SIG-M5 treated with dmso at 0.1 percent for 504 hours (cell line): Measurements from ENCODE around the gene ACAT2.
A peak's percentile ranks its signal among the peaks of the same experiment; 100 is the strongest.
"Not testable (repeated sequence)": the region's sequence is repeated elsewhere in the genome, so short reads cannot be mapped to it uniquely, and the experiment has no call there.

Experiments
- DNase-seq: peaks from one replicate; lab custom pipeline; 2025; ENCODE audit not compliant: unreplicated experiment; lab: John Stamatoyannopoulos, UW

The ACAT2 gene

DNA sequence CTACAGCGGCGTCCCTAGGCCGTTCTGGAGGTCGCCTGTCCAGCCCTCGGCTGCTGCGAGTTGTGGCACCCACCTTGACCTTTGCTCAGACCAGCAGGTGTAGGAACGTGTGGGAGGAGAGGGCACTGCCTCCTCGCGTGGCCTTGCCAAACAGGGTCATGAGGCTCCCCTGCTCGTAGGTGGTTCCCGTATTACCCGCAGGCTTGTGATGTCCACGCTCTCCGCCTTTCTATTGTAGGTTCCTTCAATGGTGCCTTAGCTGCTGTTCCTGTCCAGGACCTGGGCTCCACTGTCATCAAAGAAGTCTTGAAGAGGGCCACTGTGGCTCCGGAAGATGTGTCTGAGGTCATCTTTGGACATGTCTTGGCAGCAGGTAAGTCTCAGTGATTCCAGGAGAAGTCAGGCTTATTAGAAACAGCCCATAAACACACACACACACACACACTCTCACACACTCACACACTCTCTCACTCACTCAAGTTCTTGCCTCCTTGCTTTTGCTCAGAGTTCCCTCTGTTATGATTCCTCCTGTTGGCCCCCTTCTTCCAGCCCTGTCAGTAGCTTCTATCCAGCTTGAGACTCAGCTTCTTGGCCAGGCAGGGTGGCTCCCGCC, 942 bp downstream of the ACAT2 start:
- no peak for DNase-seq

DNA sequence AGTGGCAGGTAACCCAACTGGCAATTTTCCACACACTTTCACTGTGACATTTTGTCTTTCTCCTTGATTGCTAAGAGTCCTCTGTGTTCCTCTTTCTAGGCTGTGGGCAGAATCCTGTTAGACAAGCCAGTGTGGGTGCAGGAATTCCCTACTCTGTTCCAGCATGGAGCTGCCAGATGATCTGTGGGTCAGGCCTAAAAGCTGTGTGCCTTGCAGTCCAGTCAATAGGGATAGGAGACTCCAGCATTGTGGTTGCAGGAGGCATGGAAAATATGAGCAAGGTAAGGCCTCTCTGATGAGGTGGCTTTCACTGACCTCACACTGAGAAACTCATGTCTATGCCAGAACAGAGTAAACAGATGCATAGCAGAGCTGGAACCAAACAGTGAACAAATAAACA, 5.1 kb downstream of the ACAT2 start:
- no peak for DNase-seq

DNA sequence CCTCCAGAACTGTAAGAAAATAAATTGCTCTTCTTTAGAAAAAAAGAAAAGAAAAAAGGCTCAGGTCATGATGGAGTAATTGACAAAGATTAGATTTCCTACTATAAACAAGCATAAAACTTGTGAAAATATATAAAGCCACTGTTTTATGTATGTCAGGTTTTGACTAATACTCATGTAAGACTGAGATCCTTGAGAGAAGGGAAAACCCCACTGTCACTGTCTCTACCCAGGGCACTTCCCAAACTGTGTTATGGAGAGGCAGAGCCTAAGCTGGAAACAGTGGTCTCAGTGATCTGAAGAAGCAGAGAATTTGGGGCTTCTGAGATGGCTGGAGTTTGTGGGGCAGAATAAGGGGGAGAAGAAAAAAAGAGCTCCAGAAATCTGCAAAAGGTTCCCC, 7.6 kb downstream of the ACAT2 start:
- no peak for DNase-seq

DNA sequence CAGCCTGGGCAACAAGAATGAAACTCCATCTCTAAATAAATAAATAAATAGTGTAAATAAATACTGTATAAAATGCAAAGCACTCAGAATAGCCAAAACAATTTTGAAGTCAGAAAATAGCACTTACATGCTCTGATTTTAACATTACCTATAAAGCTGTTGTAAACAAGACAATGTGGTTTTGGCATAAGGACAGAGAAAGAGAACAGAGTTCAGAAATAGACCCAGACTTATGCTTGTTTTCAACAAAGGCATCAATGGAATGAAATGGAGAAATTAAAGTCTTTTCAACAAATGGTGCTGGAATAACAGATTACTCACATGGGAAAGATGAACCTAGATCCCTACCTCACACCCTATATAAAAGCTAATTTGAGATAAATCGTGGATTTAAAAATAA, 10.4 kb downstream of the ACAT2 start:
- no peak for DNase-seq

DNA sequence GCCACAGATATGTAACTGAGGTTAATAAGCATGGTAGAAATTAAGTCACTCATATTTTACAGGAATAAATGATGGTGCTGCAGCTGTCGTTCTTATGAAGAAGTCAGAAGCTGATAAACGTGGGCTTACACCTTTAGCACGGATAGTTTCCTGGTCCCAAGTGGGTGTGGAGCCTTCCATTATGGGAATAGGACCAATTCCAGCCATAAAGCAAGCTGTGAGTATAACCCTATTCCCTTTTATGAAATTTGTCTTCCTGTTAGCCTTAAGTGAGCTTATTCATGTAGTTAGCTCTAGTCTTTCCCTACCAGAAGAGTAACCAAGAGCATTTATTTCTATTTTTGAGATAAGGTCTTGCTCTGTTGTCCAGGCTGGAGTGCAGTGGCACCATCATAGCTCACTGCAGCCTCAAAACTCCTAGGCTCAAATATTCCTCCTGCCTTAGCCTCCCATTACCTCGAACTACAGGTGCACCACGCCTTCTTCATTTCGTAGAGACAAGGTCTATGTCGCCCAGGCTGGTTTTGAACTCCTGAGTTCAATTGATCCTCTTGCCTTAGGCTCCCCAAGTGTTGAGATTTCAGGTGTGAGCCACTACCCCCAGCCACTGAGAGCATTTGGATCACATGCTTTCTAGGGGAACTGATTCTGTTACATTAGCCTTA, 15.5 kb downstream of the ACAT2 start:
- DNase-seq = no peak

DNA sequence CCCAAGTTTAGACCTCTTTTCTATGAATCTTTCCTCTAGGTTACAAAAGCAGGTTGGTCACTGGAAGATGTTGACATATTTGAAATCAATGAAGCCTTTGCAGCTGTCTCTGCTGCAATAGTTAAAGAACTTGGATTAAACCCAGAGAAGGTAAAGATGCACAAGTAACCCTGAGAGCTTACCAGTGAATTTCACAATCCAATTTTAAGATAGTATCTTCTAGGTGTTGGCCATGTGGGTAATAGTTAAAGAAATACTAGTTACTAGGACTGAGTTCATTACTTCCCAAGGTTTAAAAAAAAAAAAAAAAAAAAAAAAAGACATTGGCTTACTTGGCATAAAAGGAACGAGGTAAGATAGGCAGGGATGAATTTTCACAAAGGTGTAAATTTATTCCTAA, 16.3 kb downstream of the ACAT2 start:
- DNase-seq = no peak

DNA sequence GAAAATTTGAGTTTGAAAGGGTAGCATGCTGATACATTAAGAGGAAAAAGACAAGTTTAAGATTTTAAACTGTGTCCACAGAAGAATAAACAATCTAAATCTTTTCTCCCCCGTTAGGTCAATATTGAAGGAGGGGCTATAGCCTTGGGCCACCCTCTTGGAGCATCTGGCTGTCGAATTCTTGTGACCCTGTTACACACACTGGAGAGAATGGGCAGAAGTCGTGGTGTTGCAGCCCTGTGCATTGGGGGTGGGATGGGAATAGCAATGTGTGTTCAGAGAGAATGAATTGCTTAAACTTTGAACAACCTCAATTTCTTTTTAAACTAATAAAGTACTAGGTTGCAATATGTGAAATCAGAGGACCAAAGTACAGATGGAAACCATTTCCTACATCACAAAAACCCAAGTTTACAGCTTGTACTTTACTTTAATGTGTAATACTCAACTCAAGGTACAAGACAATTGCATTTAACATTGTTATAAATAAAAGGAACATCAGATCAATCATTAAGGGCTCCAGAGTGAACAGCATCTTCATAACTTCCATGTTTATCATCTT, 16.8 kb downstream of the ACAT2 start:
- no peak for DNase-seq

DNA sequence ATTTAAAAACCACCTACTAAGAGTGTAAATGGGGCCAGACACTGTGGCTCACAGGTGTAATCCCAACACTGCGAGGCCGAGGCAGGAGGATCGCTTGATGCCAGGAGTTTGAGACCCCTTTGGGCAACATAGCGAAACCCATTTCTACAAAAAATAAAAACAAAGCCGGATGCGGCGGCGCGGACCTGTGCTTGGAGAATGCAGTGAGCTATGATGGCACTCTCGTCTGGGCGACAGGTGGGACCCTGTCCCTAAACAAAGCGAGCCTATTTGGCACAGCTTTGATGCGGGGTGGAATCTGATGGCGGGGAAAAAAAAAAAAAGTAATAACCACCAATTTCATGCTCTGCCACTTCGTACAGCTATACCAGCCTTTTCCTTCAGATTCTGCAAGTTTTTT, 26.4 kb downstream of the ACAT2 start:
- DNase-seq = no peak

DNA sequence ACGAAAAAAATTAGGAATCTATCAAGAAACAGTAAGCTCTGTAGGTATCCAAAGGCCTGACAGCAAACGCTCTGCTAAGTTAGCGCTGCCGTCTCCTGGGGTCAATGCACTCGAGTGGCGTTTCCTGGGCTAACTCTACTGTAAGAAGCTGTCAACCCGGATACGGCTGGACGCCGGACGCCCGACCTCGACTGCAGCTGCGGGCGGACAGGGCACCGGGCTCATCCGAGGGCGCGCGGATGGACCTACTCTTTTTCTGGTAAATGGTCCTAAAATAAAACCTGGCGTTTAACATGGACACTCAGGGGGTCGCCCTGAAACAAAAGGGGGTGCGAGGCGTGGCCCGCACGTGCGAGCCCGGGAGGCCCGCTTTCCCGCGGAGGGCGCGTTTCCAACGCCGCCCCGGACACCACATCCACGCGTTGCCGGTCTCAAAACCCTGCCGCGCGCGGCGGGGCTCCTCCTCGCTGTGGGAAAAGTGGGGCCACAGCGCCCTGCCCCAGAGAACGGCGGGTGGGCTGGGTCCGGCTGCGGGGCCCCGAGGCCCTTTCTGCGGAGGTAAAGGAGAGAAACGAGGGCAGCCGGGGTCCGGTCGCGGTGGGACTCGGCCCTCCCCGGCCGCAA, 27.0 kb downstream of the ACAT2 start:
- no peak for DNase-seq

DNA sequence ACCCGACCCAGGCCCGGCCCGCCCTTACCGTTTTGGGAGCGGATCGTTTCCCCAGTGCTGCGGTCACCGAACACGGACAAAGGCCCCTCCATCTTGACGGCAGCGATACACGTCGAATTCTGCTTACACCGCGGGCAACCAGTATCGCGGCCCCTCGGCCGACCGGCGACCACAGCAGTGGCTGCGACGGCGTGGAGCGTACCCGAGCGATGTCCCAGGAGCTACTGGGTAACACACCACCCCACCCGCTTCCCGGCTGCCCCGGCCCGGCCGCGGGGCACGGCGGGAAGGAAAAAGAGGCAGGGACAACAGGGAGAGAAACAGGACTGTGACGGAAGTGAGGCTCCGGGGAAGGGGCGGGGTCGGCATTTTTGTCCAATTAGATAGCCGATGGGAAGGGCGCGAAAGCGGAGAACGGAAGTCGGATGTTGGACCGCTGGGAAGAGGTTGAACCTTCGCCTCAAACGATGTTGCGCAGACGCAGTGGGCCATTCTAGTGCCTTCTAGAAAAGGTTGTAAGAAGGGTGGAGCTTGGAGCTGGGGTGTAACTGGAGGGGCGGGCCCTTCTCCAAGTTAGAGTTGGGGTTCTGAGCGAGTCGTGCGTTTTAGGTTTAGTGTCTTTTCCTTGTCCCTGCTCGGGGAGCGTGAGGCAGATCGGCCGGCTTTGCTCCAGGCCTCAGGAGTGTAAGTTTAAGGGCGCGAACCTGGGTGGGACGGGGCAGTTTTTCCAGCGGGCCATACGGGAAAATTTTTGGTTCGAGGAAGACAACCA, 27.7 kb downstream of the ACAT2 start, which contains the start of gene TCP1:
Gene TCP1 (minus strand): TSS at position 226 of the 772 bp plus-strand sequence. CDS start 134 bp downstream, at position 92.
- peak; percentile 99 for DNase-seq

DNA sequence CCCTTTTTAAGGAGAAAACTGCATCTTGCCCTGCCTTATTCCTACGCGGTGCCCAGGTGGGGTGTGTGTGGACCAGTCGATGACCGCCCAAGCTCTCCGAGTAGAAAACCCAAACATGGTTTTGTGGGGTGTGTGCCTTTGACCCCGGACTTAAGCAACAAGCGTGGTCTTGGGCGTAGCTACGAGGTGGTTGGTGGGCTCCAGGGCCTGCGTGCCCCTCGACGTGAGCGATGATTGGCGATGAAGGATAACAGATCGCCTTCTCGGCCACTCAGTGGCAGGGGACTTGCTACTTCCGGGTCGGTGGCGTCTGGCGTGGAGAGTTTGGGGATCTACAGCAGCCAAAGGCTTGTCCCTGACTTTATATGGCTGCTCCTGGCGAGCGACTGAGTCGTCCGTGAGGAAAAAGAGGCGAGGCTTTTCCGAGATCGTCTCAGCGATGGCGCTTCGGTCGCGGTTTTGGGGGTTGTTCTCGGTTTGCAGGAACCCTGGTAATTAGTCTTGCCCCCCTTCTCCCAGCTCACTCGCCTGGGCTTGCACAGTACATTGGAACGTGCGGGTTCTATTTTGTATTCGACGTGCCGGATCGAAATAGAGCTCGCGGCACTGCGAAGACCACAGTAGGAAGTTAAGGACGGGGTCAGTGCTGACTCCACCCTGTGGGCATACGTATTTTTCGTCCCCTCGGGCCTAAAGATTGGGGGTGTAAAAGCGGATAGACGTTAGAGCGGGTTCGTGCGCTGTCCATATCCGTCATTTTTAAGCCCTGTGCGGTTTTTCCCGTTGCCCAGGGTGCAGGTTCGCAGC, 28.5 kb downstream of the ACAT2 start, which contains the start of gene MRPL18:
Gene MRPL18 (plus strand): TSS at position 319 of the 807 bp plus-strand sequence. CDS start 121 bp downstream, at position 440.
- DNase-seq = peak; percentile 96

DNA sequence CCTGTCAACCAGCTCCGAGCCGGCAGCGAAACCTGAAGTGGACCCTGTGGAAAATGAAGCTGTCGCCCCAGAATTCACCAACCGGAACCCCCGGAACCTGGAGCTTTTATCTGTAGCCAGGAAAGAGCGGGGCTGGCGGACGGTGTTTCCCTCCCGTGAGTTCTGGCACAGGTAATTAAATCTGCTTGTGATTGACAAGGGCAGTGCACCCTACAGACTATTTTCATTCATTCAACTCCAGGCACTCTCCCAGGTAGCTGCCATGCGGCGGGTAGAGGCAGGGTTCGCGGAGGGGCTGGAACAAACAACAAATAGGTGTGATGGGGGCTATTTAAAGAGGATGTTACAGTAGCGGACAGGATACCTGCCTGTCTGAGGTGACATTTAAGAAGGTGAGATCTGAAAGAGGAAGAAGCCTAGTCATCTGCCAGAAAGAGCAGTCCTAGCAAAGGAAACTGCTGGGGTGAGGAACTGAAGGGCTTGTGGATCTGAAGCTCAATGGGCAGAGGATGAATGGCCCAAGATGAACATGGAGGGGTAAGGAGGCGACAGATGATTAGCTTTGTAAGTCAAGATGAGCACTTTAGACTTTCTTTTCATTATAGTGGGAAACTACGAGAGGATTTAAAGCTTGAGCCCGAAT, 29.2 kb downstream of the ACAT2 start:
- peak; percentile 42 for DNase-seq

DNA sequence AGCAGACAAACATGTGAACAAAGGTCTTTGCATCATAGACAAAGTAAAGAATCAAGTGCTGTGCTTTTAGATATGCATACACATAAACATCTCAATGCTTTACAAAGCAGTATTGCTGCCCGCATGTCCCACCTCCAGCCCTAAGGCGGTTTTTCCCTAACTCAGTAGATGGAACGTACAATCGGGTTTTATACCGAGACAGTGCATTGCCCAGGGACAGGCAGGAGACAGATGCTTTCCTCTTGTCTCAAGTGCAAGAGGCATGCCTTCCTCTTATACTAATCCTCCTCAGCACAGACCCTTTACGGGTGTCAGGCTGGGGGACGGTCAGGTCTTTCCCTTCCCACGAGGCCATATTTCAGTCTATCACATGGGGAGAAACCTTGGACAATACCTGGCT, 33.1 kb downstream of the ACAT2 start:
- not testable (repeated sequence) for DNase-seq

DNA sequence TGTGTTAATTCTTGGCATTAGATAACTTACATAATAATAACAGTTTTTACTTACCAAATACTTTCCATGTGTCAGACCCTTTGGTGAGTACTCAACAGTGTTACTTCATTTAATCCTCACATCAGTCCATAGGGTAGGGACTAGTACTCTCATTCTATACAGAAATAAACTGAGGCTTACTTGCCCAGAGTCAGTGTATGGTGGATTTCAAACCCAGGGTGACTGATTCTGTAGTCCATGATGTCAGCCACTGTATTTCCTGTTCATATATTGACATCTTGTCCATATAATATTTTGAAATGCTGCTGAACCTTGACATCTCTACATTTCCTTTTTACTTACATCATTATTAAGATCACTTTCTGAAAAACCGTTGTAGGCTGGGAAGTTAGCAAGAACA, 35.7 kb downstream of the ACAT2 start:
- DNase-seq = no peak

DNA sequence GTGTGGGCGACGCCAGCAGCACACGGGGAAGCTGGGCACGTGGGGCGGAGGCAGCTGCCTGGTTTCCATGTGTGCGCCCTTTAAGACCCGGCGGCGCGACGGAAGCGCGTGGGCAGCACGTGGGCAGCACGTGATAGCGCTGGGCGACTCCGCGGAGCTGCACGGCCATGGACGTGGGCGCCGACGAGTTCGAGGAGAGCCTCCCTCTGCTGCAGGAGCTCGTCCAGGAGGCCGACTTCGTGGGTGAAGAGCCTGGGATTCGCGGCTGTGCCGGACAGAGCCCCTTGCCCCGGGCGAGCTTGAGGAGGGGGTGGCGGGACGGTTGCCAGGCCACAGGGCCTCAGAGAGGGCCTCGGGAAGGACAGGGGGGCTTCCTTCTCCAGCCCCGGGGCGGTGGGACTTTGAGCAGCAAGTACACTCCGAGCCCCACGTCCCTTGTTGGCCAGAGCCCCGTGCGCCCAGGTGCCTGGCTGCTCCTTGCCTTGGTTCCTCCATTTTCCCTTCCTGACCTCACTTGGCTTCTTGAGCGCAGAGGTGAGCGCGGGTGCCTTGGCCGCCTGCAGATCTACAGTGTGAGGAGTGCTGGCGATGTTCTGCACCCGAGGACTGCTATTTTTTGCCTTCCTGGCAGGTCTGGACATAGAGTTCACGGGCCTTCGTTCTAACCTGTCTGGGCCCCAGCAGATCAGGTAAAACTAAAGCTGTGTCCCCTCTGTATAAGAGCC, 38.5 kb downstream of the ACAT2 start, which contains the start of gene PNLDC1:
Gene PNLDC1 (plus strand): TSS at position 136 of the 725 bp plus-strand sequence. CDS start 32 bp downstream, at position 168.
- DNase-seq = no peak

DNA sequence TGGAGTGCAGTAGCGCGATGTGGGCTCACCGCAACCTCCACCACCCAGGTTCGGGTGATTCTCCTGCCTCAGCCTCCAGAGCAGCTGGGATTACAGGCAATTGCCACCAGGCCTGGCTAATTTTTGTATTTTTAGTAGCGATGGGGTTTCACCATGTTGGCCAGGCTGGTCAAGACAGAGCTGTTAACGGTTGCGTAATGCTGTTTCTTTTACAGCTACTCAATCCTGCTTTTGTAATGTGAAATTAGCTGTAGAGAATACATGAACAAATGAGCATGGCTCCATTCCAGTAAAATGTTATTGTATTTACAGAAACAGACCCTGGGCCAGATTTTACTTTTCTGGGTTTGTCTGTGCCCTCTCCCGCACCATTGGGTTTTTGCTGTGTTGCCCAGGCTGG, 40.1 kb downstream of the ACAT2 start:
- peak; percentile 89 for DNase-seq

DNA sequence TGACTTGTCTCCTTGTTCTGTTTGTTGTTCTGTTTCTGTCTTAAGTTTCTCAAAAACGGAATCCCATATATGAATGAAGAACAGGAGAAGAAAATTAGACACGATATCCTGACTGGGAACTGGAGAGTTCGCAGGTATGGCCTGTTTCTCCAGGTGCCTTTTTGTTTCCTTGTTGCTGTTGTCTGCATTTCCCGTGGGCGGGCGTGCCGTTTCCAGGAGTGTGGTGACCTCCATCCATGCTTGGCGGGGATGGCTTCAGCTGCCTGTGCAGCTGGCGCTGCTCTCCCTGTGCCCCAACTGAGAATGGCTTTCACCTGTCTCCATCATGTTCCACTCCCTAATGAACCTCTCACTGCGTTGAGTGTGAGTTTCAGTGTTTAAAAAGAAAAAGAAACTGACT, 42.7 kb downstream of the ACAT2 start:
- no peak for DNase-seq

DNA sequence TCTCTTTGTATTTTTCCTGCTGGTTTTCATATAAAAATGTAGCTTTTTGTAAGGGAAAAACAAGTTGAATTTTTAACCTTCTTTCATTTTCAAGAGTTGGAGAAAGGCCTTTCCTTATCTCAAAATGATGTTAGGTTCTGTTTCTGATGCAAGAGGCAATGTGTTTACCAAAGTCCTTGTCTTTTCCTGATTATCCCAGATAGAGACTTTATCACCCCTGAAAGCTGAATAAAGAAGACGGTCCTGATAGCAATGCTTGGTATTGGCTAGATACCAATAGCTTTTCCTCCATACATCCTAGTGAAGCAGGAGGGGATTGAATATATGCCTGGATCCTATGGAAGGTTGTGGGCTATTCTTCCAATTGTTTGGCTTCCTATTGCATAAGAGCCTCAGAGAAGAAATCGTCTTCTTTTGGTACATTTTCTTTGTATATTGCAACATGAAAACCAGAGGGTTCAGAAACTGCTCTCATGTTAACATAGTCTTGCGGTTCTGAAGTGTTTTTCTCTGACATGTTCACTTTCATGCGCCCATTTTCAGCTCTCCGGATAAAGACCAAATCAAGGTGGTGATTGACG, 43.7 kb downstream of the ACAT2 start:
- DNase-seq = peak; percentile 66

DNA sequence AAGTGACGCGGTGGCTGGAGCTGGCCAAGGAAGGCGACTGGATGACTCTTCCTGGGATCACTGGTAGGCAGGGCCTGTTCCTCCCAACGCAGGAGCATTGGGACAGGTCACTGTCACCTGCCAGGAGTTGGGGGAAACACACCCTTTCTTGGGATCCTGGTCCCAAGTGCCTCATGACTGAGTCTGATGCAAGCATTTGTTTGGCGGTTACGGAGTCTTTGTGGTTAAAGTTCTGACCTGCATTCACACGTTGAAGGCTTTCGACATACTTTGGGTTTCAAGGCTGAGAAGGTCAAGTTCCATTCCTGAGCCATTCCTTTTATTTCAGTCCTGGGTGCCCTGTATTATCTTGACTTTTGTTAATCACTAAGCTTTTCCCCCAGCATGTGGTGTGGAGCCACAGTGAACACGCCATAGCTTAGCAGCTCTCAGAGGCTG, 44.2 kb downstream of the ACAT2 start:
- DNase-seq = peak; percentile 65
